Suppressor macrophage treated with lipopolysaccharide for 1 hour (primary cell): ENCODE results near the gene TSPEAR.
"Not testable (repeated sequence)": the region's sequence is repeated elsewhere in the genome, so short reads cannot be mapped to it uniquely, and the experiment has no call there.

ENCODE experiments used
- DNase-seq, 3 donors: peaks; one replicate each; pipeline ENCODE4 v3.0.0-alpha.2; 2020 to 2022

TSPEAR gene

GRCh38 chr21:44601596-44602462 is 109.5 kb downstream of the TSPEAR start:
- no peak for DNase-seq

DNA sequence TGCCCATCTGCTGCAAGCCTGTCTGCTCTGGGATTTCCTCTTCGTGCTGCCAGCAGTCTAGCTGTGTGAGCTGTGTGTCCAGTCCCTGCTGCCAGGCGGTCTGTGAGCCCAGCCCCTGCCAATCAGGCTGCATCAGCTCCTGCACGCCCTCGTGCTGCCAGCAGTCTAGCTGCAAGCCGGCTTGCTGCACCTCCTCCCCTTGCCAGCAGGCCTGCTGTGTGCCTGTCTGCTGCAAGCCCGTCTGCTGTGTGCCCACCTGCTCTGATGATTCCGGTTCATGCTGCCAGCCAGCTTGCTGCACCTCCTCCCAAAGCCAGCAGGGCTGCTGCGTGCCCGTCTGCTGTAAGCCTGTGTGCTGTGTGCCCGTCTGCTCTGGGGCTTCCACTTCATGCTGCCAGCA is 110.3 kb downstream of the TSPEAR start:
- DNase-seq = not testable (repeated sequence)

DNA sequence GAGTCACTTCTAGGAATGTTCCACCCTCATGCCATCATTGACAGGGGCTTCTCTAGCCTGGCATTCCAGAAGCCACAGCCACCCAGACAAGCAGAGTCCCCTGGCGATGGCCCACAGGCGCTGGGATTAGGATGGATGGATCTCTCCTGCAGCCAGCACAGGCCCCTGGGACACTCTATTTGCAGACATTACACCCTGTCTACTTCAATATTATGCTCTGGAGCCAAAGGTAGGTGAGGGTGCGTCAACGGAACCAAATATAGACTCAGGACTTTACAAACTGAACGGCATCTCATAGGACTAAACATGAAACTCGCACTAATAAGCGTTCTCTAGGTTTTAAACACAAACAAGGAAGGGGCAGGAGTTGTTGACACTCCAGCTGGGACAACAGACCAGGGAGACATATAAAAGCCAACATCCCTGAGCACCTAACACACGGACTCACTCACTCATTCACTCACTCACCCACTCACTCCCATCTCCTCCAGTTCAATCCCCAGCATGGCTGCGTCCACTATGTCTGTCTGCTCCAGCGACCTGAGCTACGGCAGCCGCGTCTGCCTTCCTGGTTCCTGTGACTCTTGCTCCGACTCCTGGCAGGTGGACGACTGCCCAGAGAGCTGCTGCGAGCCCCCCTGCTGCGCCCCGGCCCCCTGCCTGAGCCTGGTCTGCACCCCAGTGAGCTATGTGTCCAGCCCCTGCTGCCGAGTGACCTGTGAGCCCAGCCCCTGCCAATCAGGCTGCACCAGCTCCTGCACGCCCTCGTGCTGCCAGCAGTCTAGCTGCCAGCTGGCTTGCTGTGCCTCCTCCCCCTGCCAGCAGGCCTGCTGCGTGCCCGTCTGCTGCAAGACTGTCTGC is 111.0 kb downstream of the TSPEAR start, which contains the start of gene KRTAP10-7:
KRTAP10-7 (plus strand) TSS at position 480 of the 861 bp plus-strand sequence; CDS start at position 505, 25 bp downstream.
- DNase-seq = not testable (repeated sequence)

GRCh38 chr21:44599264-44600029 is 111.9 kb downstream of the TSPEAR start:
- no peak for DNase-seq

- DNase-seq = no peak
Observed at GRCh38 chr21:44598061-44598460, 113.3 kb downstream of the TSPEAR start.

- DNase-seq = no peak
Observed at GRCh38 chr21:44596068-44596725, 115.2 kb downstream of the TSPEAR start.

DNA sequence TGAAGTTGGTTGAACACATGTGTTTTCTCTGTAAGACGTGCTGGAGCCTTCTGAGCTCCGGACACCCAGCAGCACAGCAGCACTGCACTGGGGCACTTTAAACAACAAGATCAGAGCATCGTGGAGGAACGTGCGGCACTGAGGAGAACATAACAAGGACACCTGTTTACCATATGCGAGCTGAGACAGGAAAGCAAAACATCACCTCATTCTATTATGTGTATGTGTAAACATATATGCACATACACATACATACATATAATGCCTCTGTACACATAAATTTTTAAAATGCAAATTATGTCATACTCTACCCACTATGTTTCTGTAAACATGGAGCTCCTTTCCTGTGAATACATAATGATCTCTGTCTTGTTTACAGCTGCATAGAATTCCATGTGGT is 115.8 kb downstream of the TSPEAR start:
- no peak for DNase-seq

- no peak for DNase-seq
Observed at GRCh38 chr21:44594406-44594916, 116.9 kb downstream of the TSPEAR start.

GRCh38 chr21:44593598-44594405 is 117.6 kb downstream of the TSPEAR start:
- no peak for DNase-seq

DNA sequence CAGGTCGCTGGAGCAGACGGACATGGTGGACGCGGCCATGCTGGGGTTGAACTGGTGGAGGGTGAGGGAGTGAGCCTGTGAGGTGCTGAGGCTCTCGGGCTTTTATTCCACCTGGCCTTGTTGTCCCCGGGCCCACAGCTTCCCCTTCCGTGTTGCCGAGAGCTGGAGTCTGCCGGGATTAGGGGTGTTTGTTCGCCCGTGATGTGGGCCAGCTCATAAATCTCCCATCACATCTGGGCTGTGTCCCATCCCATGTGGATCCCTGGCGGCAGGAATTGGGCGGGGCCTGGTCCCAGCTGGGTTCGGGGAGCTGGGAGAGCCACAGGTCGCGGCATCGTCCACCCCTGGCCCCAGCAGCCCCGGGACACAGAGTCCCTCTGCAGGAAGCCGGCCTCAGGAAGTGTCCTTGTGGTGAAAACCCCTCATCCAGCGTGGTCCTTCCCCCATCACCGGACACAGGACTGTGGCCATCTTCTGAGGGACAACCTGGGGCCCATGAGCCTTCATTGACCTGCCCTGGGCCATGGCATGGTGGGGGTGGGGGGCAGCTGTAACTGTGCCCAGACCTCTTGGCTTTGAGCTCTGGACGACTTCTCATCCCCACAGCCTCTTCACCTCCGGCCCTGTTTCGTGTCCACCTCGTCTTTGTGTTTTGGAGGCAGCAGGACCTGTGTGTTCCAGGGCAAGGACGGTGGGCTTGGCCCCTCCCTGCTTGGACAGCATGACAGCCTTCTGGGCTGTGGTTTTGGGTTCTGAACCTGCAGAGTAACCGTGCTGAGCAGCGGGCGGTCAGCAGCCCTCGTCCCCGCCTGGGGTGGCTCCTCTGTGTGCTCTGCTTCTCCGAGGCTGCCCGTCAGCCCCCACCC is 118.7 kb downstream of the TSPEAR start, which contains the start of gene KRTAP10-6:
KRTAP10-6 (minus strand) TSS at position 60 of the 866 bp plus-strand sequence; CDS start at position 39, 21 bp downstream.
- DNase-seq = no peak

DNA sequence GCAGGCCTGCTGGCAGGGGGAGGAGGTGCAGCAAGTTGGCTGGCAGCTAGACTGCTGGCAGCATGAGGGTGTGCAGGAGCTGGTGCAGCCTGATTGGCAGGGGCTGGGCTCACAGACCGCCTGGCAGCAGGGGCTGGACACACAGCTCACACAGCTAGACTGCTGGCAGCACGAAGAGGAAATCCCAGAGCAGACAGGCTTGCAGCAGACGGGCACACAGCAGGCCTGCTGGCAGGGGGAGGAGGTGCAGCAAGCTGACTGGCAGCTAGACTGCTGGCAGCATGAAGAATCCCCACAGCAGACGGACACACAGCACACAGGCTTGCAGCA is 119.6 kb downstream of the TSPEAR start:
- DNase-seq = not testable (repeated sequence)

GRCh38 chr21:44590897-44591800 is 120.2 kb downstream of the TSPEAR start:
- not testable (repeated sequence) for DNase-seq

DNA sequence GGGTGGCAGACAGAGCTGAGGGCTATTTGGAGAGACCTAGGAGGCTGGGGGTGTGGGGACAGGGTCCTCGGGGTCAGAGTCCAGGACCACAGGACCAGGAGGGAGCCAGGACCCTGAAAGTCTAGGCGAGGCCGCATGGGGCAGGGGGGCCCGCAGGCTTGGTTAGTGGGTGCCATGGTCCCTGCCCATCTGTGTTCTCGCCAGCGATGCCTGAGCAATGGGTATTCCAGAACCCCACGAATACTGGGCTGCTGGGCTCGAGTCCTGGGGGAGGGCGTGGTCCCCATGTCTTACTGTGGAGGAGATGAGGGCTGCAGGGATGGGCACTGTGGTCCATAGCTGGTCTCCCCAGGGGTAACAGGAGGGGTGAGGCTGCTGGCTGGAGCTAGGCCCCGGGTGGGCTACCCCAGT is 121.1 kb downstream of the TSPEAR start:
- no peak for DNase-seq

- no peak for DNase-seq
Observed at GRCh38 chr21:44589586-44590305, 121.6 kb downstream of the TSPEAR start.

DNA sequence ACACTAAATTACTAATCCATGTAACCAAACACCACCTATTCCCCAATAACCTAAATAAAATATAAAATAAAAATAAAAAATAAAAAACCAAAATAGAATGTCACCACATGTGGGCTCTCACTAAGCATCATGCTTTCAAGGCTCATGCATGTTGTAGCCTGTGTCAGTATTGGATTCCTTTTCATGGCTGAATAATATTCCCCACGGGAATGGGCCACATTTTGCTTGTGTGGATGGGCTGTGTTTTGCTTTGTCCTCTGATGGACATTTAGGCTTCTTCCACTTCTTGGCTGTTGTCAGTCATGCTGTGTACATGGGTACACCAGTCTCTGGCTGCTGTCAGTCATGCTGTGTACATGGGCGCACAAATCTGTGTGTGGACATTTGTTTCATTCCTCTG is 122.3 kb downstream of the TSPEAR start:
- no peak for DNase-seq

DNA sequence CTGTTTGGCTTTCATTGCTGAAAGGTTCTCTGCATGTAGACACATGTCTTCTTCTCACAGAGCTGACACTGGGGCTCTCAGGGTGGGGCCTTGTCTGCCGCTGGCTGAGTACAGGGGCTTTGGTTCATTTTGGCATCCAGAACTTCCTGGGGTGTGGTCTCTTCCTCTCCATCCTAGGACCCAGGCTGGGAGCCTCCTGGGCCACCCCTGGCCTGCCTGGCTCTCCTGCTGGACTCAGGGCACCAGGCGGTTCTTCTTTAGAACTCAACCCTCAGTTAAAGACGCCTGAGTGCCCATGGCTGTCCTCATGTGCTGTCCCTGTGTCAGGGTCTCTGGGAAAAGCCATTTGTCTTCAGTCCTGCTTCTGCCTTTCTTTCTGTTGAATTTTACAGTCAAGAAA is 125.5 kb downstream of the TSPEAR start:
- DNase-seq = no peak

DNA sequence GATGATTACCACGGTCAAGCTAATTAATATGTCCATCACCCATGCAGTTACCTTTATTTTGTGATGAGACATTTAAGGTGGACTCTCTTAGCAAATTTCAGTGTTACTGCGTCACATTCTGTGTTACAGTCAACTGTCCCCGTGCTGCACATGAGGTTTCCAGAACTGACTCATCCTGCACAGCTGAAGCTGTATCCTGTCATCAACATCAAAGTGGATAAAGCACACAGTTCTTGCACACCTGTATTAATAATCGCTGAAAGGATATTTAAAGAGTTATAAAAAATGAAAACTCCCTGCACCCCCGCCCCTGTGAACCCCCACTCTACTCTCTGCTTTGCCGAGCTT is 127.6 kb downstream of the TSPEAR start:
- DNase-seq = no peak

DNA sequence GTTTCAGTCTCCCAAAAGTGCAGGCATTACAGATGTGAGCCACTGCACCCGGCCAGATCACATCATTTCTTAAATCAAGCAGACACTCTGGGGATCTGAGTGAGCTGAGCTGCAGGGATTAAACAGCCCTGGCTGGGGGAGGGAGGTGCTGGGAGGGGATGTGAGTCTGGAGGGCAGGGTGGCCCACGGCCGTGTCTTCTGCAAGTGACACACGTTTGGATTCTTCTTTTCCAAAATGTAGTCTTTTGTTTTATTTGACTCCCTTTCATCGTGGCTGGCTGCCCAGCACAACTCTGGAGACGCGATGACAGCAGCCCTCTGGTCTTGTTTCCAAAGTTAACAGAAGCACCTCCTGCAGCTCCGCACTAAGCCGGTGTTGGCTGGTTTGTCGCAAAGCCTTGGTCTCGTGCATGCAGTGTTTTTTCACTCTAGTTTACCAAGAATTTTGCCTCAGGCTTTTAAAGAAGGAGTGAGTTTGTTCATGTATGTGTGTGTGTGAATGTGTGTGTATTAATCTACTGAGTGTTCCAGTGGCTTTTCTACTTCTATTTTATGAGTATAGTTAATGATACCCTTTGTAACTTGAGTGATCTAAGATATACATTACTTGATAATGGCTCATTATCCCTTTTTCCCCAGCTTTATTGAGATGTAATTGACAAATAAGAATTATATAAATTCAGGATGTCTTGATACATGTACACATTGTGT is 128.1 kb downstream of the TSPEAR start:
- no peak for DNase-seq
